PC-9 (cell line): ENCODE data around the gene DHRS2.

Source experiments
- EZH2 ChIP-seq: fragments of 200-600 bp; sonication (generic); IDR thresholded peaks from 2 replicates; pipeline ENCODE4 v1.8.0; 2017; ENCODE audit warnings: antibody characterized with exemption, low read depth
- TF ChIP-seq, protein P1 (sequence below): fragments of 200-600 bp; sonication (generic); conservative IDR thresholded peaks from 2 replicates; pipeline ENCODE4 v1.6.1; 2017; ENCODE audit warnings: mixed run types, antibody characterized with exemption, mild to moderate bottlenecking, moderate library complexity

DNA sequence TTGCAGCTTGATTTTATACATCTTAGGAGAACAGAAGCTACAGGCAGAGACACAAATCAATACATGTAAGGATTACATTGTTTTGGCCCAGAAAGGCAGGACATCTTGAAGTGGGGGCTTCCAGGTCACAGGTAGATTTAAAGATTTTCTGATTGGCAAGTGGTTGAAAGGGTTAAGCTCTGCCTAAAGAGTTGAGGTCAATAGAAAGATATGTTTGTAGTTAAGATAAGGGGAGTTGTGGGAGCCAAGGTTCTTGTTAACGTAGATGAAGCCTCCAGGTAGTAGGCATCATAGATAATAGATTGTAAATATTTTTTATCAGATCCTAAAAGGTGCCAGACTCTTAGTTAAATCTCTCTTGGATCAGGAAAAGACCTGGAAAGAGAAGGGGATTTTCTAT lies 5.5 kb upstream of the DHRS2 start:
- TF ChIP-seq, protein P1, sequence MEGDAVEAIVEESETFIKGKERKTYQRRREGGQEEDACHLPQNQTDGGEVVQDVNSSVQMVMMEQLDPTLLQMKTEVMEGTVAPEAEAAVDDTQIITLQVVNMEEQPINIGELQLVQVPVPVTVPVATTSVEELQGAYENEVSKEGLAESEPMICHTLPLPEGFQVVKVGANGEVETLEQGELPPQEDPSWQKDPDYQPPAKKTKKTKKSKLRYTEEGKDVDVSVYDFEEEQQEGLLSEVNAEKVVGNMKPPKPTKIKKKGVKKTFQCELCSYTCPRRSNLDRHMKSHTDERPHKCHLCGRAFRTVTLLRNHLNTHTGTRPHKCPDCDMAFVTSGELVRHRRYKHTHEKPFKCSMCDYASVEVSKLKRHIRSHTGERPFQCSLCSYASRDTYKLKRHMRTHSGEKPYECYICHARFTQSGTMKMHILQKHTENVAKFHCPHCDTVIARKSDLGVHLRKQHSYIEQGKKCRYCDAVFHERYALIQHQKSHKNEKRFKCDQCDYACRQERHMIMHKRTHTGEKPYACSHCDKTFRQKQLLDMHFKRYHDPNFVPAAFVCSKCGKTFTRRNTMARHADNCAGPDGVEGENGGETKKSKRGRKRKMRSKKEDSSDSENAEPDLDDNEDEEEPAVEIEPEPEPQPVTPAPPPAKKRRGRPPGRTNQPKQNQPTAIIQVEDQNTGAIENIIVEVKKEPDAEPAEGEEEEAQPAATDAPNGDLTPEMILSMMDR, result no peak
- no peak for TF ChIP-seq EZH2
